Liver (tissue), 9 donors: ENCODE results near the gene WWC1. TPM values are rescaled to one million over a fixed set of nuclear protein-coding genes. Genes with fewer than 3 reads are reported as not detected.
A peak's percentile ranks its signal among the peaks of the same experiment; 100 is the strongest.

Experiments
- DNase-seq: peaks from one replicate; pipeline ENCODE4 v3.0.0-alpha.2; 2017; ENCODE audit warnings: low spot score
- H3K27ac ChIP-seq, 2 donors: one replicate each; pipeline ENCODE4 v1.7.0; 2013; ENCODE audit warnings: inconsistent platforms in 2 of 2, low read length in 2 of 2, control low read depth in 1 of 2, low read depth in 1 of 2, mild to moderate bottlenecking in 1 of 2
- H3K27me3 ChIP-seq, 4 donors: one replicate each; pipeline versions ENCODE4 v1.6.1 to v1.7.0; 2013; ENCODE audit warnings: low read length in 3 of 4, inconsistent platforms in 1 of 4, mild to moderate bottlenecking in 1 of 4, moderate library complexity in 1 of 4; ENCODE audit not compliant: control insufficient read depth in 4 of 4, insufficient read depth in 4 of 4
- H3K36me3 ChIP-seq, 4 donors: one replicate each; pipeline versions ENCODE4 v1.6.1 to v1.7.0; 2013; ENCODE audit warnings: low read length in 3 of 4, mild to moderate bottlenecking in 3 of 4, low read depth in 1 of 4, moderate library complexity in 1 of 4; ENCODE audit not compliant: control insufficient read depth in 4 of 4, insufficient read depth in 3 of 4
- H3K4me1 ChIP-seq, 4 donors: one replicate each; pipeline versions ENCODE4 v1.6.1 to v1.7.0; 2013; ENCODE audit warnings: low read length in 3 of 4, mild to moderate bottlenecking in 3 of 4, moderate library complexity in 1 of 4; ENCODE audit not compliant: control insufficient read depth in 4 of 4, insufficient read depth in 4 of 4
- H3K4me3 ChIP-seq, 3 donors: one replicate each; pipeline versions ENCODE4 v1.6.1 to v1.7.0; 2013; ENCODE audit warnings: low read length in 3 of 3, control low read depth in 1 of 3, low read depth in 1 of 3, mild to moderate bottlenecking in 1 of 3
- H3K9ac ChIP-seq, 2 donors: one replicate each; pipeline ENCODE4 v1.7.0; 2013; ENCODE audit warnings: low read length in 2 of 2, mild to moderate bottlenecking in 2 of 2, moderate library complexity in 2 of 2, control low read depth in 1 of 2, low read depth in 1 of 2
- H3K9me3 ChIP-seq, 4 donors: one replicate each; pipeline versions ENCODE4 v1.6.1 to v1.7.0; 2013; ENCODE audit warnings: low read length in 3 of 4; ENCODE audit not compliant: control insufficient read depth in 4 of 4
- EGR1 ChIP-seq, 2 donors: IDR thresholded peaks; 2 replicates each; pipeline ENCODE4 v1.6.1; 2016 to 2018; ENCODE audit warnings: antibody characterized with exemption in 2 of 2, low read depth in 2 of 2
- FOXA1 ChIP-seq: IDR thresholded peaks from 2 replicates; pipeline ENCODE4 v1.6.1; 2016; ENCODE audit warnings: antibody characterized with exemption
- FOXA2 ChIP-seq: IDR thresholded peaks from 2 replicates; pipeline ENCODE4 v1.6.1; 2016; ENCODE audit warnings: antibody characterized with exemption
- GABPA ChIP-seq, 2 donors: IDR thresholded peaks in 1 of 2; conservative IDR thresholded peaks in 1 of 2; 2 replicates each; pipeline ENCODE4 v1.6.1; 2016; ENCODE audit warnings: antibody characterized with exemption in 2 of 2, mild to moderate bottlenecking in 1 of 2, moderate library complexity in 1 of 2
- HNF4A ChIP-seq, 2 donors: conservative IDR thresholded peaks; 2 replicates each; pipeline ENCODE4 v1.6.1; 2016; ENCODE audit warnings: antibody characterized with exemption in 2 of 2, mild to moderate bottlenecking in 2 of 2
- HNF4G ChIP-seq: IDR thresholded peaks from 2 replicates; pipeline ENCODE4 v1.6.1; 2016; ENCODE audit warnings: antibody characterized with exemption
- JUND ChIP-seq, 2 donors: IDR thresholded peaks; 2 replicates each; pipeline ENCODE4 v1.6.1; 2016; ENCODE audit warnings: antibody characterized with exemption in 2 of 2
- MAX ChIP-seq: IDR thresholded peaks from 2 replicates; pipeline ENCODE4 v1.6.1; 2016; ENCODE audit warnings: antibody characterized with exemption
- NR2F2 ChIP-seq: IDR thresholded peaks from 2 replicates; pipeline ENCODE4 v1.6.1; 2016; ENCODE audit warnings: antibody characterized with exemption
- RAD21 ChIP-seq, 2 donors: IDR thresholded peaks; 2 replicates each; pipeline ENCODE4 v1.6.1; 2016; ENCODE audit warnings: antibody characterized with exemption in 2 of 2, mild to moderate bottlenecking in 2 of 2
- RXRA ChIP-seq, 2 donors: IDR thresholded peaks; 2 replicates each; pipeline ENCODE4 v1.6.1; 2017 to 2018; ENCODE audit warnings: antibody characterized with exemption in 2 of 2, mild to moderate bottlenecking in 1 of 2
- SP1 ChIP-seq: IDR thresholded peaks from 2 replicates; pipeline ENCODE4 v1.6.1; 2018; ENCODE audit warnings: antibody characterized with exemption, mild to moderate bottlenecking
- TAF1 ChIP-seq: conservative IDR thresholded peaks from 2 replicates; pipeline ENCODE4 v1.6.1; 2016; ENCODE audit warnings: antibody characterized with exemption, mild to moderate bottlenecking
- YY1 ChIP-seq: IDR thresholded peaks from 2 replicates; pipeline ENCODE4 v1.6.1; 2016; ENCODE audit warnings: antibody characterized with exemption, mild to moderate bottlenecking
- WGBS: extraction: QIAGEN DNeasy Blood & Tissue Kit; methylation state at CpG from one replicate; pipeline ENCODE4 v1.1.7; 2013; 5-methylcytosine and 5-hydroxymethylcytosine counted together
- polyA plus RNA-seq, 2 donors: library from polyadenylated mRNA; stranded (reverse) in 1 of 2; unstranded in 1 of 2; fragments of 200-250 nt in 1 of 2; fragments of >200 nt in 1 of 2; fragmentation: Nextera tagmentation in 1 of 2; extraction: Ambion mirVana in 1 of 2; gene quantifications; one replicate each; pipeline versions ENCODE4 v1.2.1 to v1.2.3, GENCODE V29; 2013 to 2015
- total RNA-seq, 2 donors: library from RNA; depleted of rRNA; stranded (reverse); fragments of >200 nt; gene quantifications; one replicate each; pipeline ENCODE4 v1.2.3, GENCODE V29; 2014
- TF ChIP-seq, protein P1 (sequence below): IDR thresholded peaks from 2 replicates; pipeline ENCODE4 v1.6.1; 2016; ENCODE audit warnings: antibody characterized with exemption
- TF ChIP-seq, protein P2 (sequence below): fragments of 150-350 bp; IDR thresholded peaks from 2 replicates; pipeline ENCODE4 v1.5.1; 2017; ENCODE audit warnings: improper control_type of control experiment, low read depth, low read length; ENCODE audit not compliant: missing input control
- TF ChIP-seq, protein P3 (sequence below): IDR thresholded peaks from 2 replicates; pipeline ENCODE4 v1.6.1; 2016; ENCODE audit warnings: antibody characterized with exemption, mild to moderate bottlenecking
- TF ChIP-seq, protein P4 (sequence below): IDR thresholded peaks from 2 replicates; pipeline ENCODE4 v1.6.1; 2016; ENCODE audit warnings: antibody characterized with exemption
- donor health status: healthy.
- donor health status: healthy.
- donor health status: healthy.
- donor health status: healthy.
- donor health status: healthy.

Gene WWC1
- total and polyA plus RNA-seq, 4 donors, result 5.9 to 25.1 (median 14.8) TPM

DNA sequence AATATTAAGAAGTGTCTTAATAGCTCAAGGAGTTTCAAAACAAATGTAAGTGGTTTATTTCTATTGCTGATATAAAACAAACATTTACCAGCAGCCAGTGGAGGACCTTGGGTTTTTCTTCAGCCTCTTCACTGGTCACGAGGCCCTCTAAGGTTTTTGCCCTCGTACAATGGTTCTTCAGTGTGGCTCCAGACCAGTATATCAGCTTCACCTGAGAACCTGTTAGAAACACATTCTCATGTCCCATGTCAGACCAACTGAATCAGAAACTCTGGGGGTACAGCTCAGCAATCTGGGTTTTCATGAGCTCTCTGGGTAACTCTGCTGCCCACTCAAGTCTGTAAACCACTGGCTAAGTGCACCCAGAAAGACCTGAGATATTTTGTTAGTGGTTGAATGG is 12.9 kb downstream of the WWC1 start:
- no peak for TF ChIP-seq YY1
- Histone ChIP-seq H3K9ac (no peak overlapping the region), H3K27ac (peak overlapping the region; percentile 5 to 88), H3K9me3 (no peaks in the 10 kb centered on the region), H3K4me3 (no peak overlapping the region), H3K27me3 (no peaks in the 10 kb centered on the region), H3K36me3 (peaks cover 0 to 1% (median 0%) of the 10 kb centered on the region in 4 donors), H3K4me1 (peaks cover 13 to 41% (median 39%) of the 10 kb centered on the region in 4 donors)
- WGBS, result 86% methylated on average over 2 of the region's 2 CpGs
- no peak for DNase-seq

GRCh38 chr5:168305281-168305680 is 13.8 kb downstream of the WWC1 start:
- H3K4me1 ChIP-seq, result peaks cover 17 to 47% (median 45%) of the 10 kb centered on the region in 4 donors
- H3K9me3 ChIP-seq, result no peaks in the 10 kb centered on the region
- no peak overlapping the region for H3K4me3 ChIP-seq
- 30% methylated on average over 7 of the region's 7 CpGs for WGBS
- peak overlapping the region; percentile 63 to 88 for H3K27ac ChIP-seq
- H3K9ac ChIP-seq, result no peak overlapping the region
- H3K36me3 ChIP-seq, result peaks cover 0 to 1% (median 0%) of the 10 kb centered on the region in 4 donors
- no peak for DNase-seq
- TF ChIP-seq, protein P1, sequence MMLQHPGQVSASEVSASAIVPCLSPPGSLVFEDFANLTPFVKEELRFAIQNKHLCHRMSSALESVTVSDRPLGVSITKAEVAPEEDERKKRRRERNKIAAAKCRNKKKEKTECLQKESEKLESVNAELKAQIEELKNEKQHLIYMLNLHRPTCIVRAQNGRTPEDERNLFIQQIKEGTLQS, result no peak
- no peak for TF ChIP-seq NR2F2
- peak; percentile 41 for TF ChIP-seq MAX
- TF ChIP-seq HNF4A (conservative IDR thresholded peaks at IDR 0.05), result peak; percentile 74 to 76
- peak; percentile 84 for TF ChIP-seq RXRA (IDR thresholded peaks at IDR 0.05)
- peak; percentile 28 to 47 for TF ChIP-seq RAD21 (IDR thresholded peaks at IDR 0.05)
- no peak for TF ChIP-seq TAF1
- peak; percentile 78 for TF ChIP-seq YY1
- peak; percentile 84 for TF ChIP-seq SP1
- TF ChIP-seq, protein P2, sequence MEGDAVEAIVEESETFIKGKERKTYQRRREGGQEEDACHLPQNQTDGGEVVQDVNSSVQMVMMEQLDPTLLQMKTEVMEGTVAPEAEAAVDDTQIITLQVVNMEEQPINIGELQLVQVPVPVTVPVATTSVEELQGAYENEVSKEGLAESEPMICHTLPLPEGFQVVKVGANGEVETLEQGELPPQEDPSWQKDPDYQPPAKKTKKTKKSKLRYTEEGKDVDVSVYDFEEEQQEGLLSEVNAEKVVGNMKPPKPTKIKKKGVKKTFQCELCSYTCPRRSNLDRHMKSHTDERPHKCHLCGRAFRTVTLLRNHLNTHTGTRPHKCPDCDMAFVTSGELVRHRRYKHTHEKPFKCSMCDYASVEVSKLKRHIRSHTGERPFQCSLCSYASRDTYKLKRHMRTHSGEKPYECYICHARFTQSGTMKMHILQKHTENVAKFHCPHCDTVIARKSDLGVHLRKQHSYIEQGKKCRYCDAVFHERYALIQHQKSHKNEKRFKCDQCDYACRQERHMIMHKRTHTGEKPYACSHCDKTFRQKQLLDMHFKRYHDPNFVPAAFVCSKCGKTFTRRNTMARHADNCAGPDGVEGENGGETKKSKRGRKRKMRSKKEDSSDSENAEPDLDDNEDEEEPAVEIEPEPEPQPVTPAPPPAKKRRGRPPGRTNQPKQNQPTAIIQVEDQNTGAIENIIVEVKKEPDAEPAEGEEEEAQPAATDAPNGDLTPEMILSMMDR, result no peak
- no peak for TF ChIP-seq HNF4G
- peak; percentile 12 for TF ChIP-seq FOXA1
- TF ChIP-seq, protein P3, sequence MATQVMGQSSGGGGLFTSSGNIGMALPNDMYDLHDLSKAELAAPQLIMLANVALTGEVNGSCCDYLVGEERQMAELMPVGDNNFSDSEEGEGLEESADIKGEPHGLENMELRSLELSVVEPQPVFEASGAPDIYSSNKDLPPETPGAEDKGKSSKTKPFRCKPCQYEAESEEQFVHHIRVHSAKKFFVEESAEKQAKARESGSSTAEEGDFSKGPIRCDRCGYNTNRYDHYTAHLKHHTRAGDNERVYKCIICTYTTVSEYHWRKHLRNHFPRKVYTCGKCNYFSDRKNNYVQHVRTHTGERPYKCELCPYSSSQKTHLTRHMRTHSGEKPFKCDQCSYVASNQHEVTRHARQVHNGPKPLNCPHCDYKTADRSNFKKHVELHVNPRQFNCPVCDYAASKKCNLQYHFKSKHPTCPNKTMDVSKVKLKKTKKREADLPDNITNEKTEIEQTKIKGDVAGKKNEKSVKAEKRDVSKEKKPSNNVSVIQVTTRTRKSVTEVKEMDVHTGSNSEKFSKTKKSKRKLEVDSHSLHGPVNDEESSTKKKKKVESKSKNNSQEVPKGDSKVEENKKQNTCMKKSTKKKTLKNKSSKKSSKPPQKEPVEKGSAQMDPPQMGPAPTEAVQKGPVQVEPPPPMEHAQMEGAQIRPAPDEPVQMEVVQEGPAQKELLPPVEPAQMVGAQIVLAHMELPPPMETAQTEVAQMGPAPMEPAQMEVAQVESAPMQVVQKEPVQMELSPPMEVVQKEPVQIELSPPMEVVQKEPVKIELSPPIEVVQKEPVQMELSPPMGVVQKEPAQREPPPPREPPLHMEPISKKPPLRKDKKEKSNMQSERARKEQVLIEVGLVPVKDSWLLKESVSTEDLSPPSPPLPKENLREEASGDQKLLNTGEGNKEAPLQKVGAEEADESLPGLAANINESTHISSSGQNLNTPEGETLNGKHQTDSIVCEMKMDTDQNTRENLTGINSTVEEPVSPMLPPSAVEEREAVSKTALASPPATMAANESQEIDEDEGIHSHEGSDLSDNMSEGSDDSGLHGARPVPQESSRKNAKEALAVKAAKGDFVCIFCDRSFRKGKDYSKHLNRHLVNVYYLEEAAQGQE, result peak; percentile 61
- peak in 1 of 2 donors; percentile 58 for TF ChIP-seq GABPA (IDR thresholded peaks at IDR 0.05 in 1 of 2, conservative IDR thresholded peaks at IDR 0.05 in 1 of 2)
- TF ChIP-seq, protein P4, sequence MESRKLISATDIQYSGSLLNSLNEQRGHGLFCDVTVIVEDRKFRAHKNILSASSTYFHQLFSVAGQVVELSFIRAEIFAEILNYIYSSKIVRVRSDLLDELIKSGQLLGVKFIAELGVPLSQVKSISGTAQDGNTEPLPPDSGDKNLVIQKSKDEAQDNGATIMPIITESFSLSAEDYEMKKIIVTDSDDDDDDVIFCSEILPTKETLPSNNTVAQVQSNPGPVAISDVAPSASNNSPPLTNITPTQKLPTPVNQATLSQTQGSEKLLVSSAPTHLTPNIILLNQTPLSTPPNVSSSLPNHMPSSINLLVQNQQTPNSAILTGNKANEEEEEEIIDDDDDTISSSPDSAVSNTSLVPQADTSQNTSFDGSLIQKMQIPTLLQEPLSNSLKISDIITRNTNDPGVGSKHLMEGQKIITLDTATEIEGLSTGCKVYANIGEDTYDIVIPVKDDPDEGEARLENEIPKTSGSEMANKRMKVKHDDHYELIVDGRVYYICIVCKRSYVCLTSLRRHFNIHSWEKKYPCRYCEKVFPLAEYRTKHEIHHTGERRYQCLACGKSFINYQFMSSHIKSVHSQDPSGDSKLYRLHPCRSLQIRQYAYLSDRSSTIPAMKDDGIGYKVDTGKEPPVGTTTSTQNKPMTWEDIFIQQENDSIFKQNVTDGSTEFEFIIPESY, result peak; percentile 44
- peak in 1 of 2 donors; percentile 73 for TF ChIP-seq JUND (IDR thresholded peaks at IDR 0.05)
- TF ChIP-seq FOXA2, result no peak
- TF ChIP-seq EGR1 (IDR thresholded peaks at IDR 0.05; ENCODE audit: low read depth in 2 of 2), result peak in 1 of 2 donors; percentile 52
- no peaks in the 10 kb centered on the region for H3K27me3 ChIP-seq
